K562 (cell line): ENCODE results near the gene BAIAP2. TPM values are rescaled to one million over a fixed set of nuclear protein-coding genes. Genes with fewer than 3 reads are reported as not detected.

Experiments
- BMI1 ChIP-seq: fragments of 150-350 bp; IDR thresholded peaks from 2 replicates; pipeline ENCODE4 v1.6.1; 2014; ENCODE audit warnings: low read length
- BRD9 ChIP-seq: fragments of 450-650 bp; IDR thresholded peaks from 2 replicates; pipeline ENCODE4 v1.6.1; 2018; ENCODE audit warnings: low read depth; ENCODE audit not compliant: partially characterized antibody
- GABPB1 ChIP-seq: sonication (generic); formaldehyde crosslinking; IDR thresholded peaks from 2 replicates; pipeline ENCODE4 v1.8.0; 2022; ENCODE audit warnings: mild to moderate bottlenecking, missing genetic modification reagents
- GATAD2A ChIP-seq: fragments of 450-650 bp; IDR thresholded peaks from 2 replicates; pipeline ENCODE4 v1.6.1; 2017
- GTF2E2 ChIP-seq: fragments of 200-800 bp; sonication (Bioruptor generic); IDR thresholded peaks from 2 replicates; pipeline ENCODE4 v1.6.1; 2016; ENCODE audit warnings: missing genetic modification characterization, missing compliant biosample characterization
- MCM7 ChIP-seq, 2 experiments: fragments of 450-650 bp; IDR thresholded peaks; 2 replicates each; pipeline ENCODE4 v1.6.1; 2016 to 2018
- MEF2A ChIP-seq: IDR thresholded peaks from 2 replicates; pipeline ENCODE4 v1.6.1; 2011; ENCODE audit warnings: low read depth, mild to moderate bottlenecking, low read length, moderate library complexity; ENCODE audit not compliant: control insufficient read depth
- NCOA1 ChIP-seq: fragments of 450-650 bp; IDR thresholded peaks from 2 replicates; pipeline ENCODE4 v1.6.1; 2016; ENCODE audit warnings: low read depth
- POLR2AphosphoS5 ChIP-seq: IDR thresholded peaks from 2 replicates; pipeline ENCODE4 v1.6.1; 2011; ENCODE audit warnings: mild to moderate bottlenecking, low read depth, low read length, moderate library complexity; ENCODE audit not compliant: control insufficient read depth, insufficient read depth
- PTTG1 ChIP-seq: fragments of 450-650 bp; IDR thresholded peaks from 2 replicates; pipeline ENCODE4 v1.6.1; 2016; ENCODE audit warnings: low read depth, mild to moderate bottlenecking, missing genetic modification characterization, missing compliant biosample characterization
- RCOR1 ChIP-seq, 2 experiments: IDR thresholded peaks; 2 replicates each; pipeline ENCODE4 v1.6.1; 2012; ENCODE audit warnings: low read depth in 2 of 2, low read length in 2 of 2, borderline replicate concordance in 1 of 2, improper control_type of control experiment in 1 of 2
- RUNX1 ChIP-seq: sonication (generic); IDR thresholded peaks from 2 replicates; pipeline ENCODE4 v1.6.1; 2016; ENCODE audit warnings: antibody characterized with exemption, low read depth
- SIN3A ChIP-seq, 2 experiments: fragments of 150-350 bp in 1 of 2; IDR thresholded peaks; 2 replicates each; pipeline ENCODE4 v1.6.1; 2011 to 2016; ENCODE audit warnings: borderline replicate concordance in 2 of 2, low read depth in 2 of 2, low read length in 2 of 2, mild to moderate bottlenecking in 2 of 2, moderate library complexity in 2 of 2; ENCODE audit not compliant: control insufficient read depth in 1 of 2
- STAG1 ChIP-seq: sonication (generic); formaldehyde crosslinking; IDR thresholded peaks from 2 replicates; pipeline ENCODE4 v1.5.0; 2020; ENCODE audit warnings: missing genetic modification reagents, borderline replicate concordance
- TOE1 ChIP-seq, 2 experiments: fragments of 450-650 bp in 1 of 2; sonication (generic) in 1 of 2; formaldehyde crosslinking in 1 of 2; IDR thresholded peaks; 2 replicates each; pipeline versions ENCODE4 v1.7.1 to v1.8.0; 2016 to 2022; ENCODE audit warnings: borderline replicate concordance in 2 of 2, mild to moderate bottlenecking in 2 of 2, antibody characterized with exemption in 1 of 2, inconsistent platforms in 1 of 2, low read depth in 1 of 2, missing genetic modification reagents in 1 of 2, moderate library complexity in 1 of 2
- TSC22D4 ChIP-seq: fragments of 450-650 bp; IDR thresholded peaks from 2 replicates; pipeline ENCODE4 v1.6.1; 2016; ENCODE audit warnings: missing genetic modification characterization, missing biosample characterization, control low read depth
- ZBTB12 ChIP-seq: fragments of 250-450 bp; sonication (Bioruptor Pico); IDR thresholded peaks from 2 replicates; pipeline ENCODE4 v1.4.0; 2020
- ZNF134 ChIP-seq: fragments of 250-450 bp; sonication (Bioruptor Pico); conservative IDR thresholded peaks from 2 replicates; pipeline ENCODE4 v1.4.0; 2020
- ZNF175 ChIP-seq: fragments of 200-800 bp; sonication (Bioruptor generic); IDR thresholded peaks from 2 replicates; pipeline ENCODE4 v1.6.1; 2016; ENCODE audit warnings: low read depth, mild to moderate bottlenecking, missing genetic modification characterization, missing compliant biosample characterization
- ZNF224 ChIP-seq: sonication (generic); formaldehyde crosslinking; IDR thresholded peaks from 2 replicates; pipeline ENCODE4 v1.8.0; 2022; ENCODE audit warnings: mild to moderate bottlenecking, missing genetic modification reagents
- ZNF518B ChIP-seq: fragments of 250-450 bp; sonication (Bioruptor Pico); IDR thresholded peaks from 2 replicates; pipeline ENCODE4 v1.5.0; 2021; ENCODE audit warnings: mild to moderate bottlenecking, moderate library complexity
- ZZZ3 ChIP-seq: fragments of 450-650 bp; IDR thresholded peaks from 2 replicates; pipeline ENCODE4 v1.6.1; 2016; ENCODE audit warnings: antibody characterized with exemption, mild to moderate bottlenecking, moderate library complexity
- polyA plus RNA-seq, 8 experiments: library from polyadenylated mRNA; depleted of rRNA in 4 of 8; stranded (reverse) in 5 of 8; unstranded in 3 of 8; fragments of >200 nt; fragmentation: Nextera tagmentation in 2 of 8; fragmentation: Illumina TruSeq in 1 of 8; extraction: Ambion mirVana in 2 of 8; extraction: Trizol in 1 of 8; gene quantifications; 2 replicates each; pipeline versions ENCODE4 v1.2.1 to v1.2.3, GENCODE V29; 2011 to 2014; ENCODE audit warnings: inconsistent platforms in 1 of 8, missing spikeins in 1 of 8
- total RNA-seq, 7 experiments: library from RNA; depleted of rRNA in 6 of 7; stranded (reverse); fragments of >200 nt in 6 of 7; fragmentation: Illumina TruSeq in 2 of 7; extraction: Trizol in 2 of 7; gene quantifications; 2 replicates each; pipeline versions ENCODE4 v1.2.1 to v1.2.3, GENCODE V29; 2011 to 2021; ENCODE audit warnings: low replicate concordance in 1 of 7

BAIAP2 gene
- total and polyA plus RNA-seq, 9 of the 15 experiments (the other 6 are each of a cell fraction or from before 2014, with no cell fraction given), result 2.3 to 51.6 (median 18.4) TPM

- TF ChIP-seq ZNF518B (CRISPR knock-in tag) (no peak), TSC22D4 (tag) (no peak), BRD9 (peak; percentile 65), ZNF224 (CRISPR knock-in tag) (no peak), RCOR1 (IDR thresholded peaks at IDR 0.05; ENCODE audit: borderline replicate concordance in 1 of 2, low read depth in 2 of 2, low read length in 2 of 2) (peak; percentile 81 to 97), RUNX1 (peak; percentile 14; the same call in 1 of the 2 replicates), ZZZ3 (no peak), MCM7 (IDR thresholded peaks at IDR 0.05) (no peak), GTF2E2 (no peak), GATAD2A (peak; percentile 52; the same call in 1 of the 2 replicates), GABPB1 (CRISPR knock-in tag) (peak; percentile 77), NCOA1 (peak; percentile 70; the same call in 1 of the 2 replicates), ZNF175 (0 out of 2 replicates have a peak, but pooled peaks have one; percentile 12), MEF2A (no peak), ZBTB12 (peak; percentile 60), ZNF134 (CRISPR knock-in tag) (no peak), PTTG1 (no peak), POLR2AphosphoS5 (0 out of 2 replicates have a peak, but pooled peaks have one; percentile 34), TOE1 (IDR thresholded peaks at IDR 0.05; ENCODE audit: borderline replicate concordance) (peak; percentile 82; the same call in 1 of the 2 replicates), TOE1 (CRISPR knock-in tag; IDR thresholded peaks at IDR 0.05; ENCODE audit: borderline replicate concordance, low read depth) (no peak), BMI1 (peak; percentile 93), STAG1 (no peak), SIN3A (IDR thresholded peaks at IDR 0.05; ENCODE audit: borderline replicate concordance in 2 of 2, control insufficient read depth in 1 of 2, low read depth in 2 of 2, low read length in 2 of 2) (peak in 1 of 2 experiments; percentile 60; a peak in 2 of 4 replicates)
Observed at GRCh38 chr17:81094509-81095382, 59.8 kb downstream of the BAIAP2 start (continued).
